GM23338 (cell line): ENCODE results near the gene PDRG1. TPM values are rescaled to one million over a fixed set of nuclear protein-coding genes. Genes with fewer than 3 reads are reported as not detected.

Experiments used
- ATAC-seq: fragments of 200-7000 bp; cut with Tn5 transposase; 3 replicates; pipeline ENCODE4 v1.9.1; 2020
- DNase-seq: peaks from one replicate; pipeline ENCODE4 v3.0.0-alpha.2; 2015; ENCODE audit warnings: low spot score
- H2AFZ ChIP-seq: fragments of 200-600 bp; sonication (generic); 2 replicates; pipeline ENCODE4 v1.8.0; 2016; ENCODE audit warnings: antibody characterized with exemption, mild to moderate bottlenecking, moderate library complexity
- H3F3A ChIP-seq: fragments of 200-600 bp; sonication (generic); replicated peaks from 2 replicates; pipeline ENCODE4 v1.8.0; 2017; ENCODE audit warnings: antibody characterized with exemption, mixed run types, low read depth
- H3K27ac ChIP-seq: fragments of 200-600 bp; sonication (generic); 2 replicates; pipeline ENCODE4 v1.6.1; 2016; ENCODE audit warnings: low read depth
- H3K27me3 ChIP-seq: fragments of 200-600 bp; sonication (generic); 2 replicates; pipeline ENCODE4 v1.8.0; 2016; ENCODE audit warnings: mild to moderate bottlenecking, mixed run types, moderate library complexity; ENCODE audit not compliant: insufficient read depth
- H3K36me3 ChIP-seq: fragments of 200-600 bp; sonication (generic); 2 replicates; pipeline ENCODE4 v1.8.0; 2016; ENCODE audit warnings: mild to moderate bottlenecking; ENCODE audit not compliant: insufficient read depth
- H3K4me1 ChIP-seq: fragments of 200-600 bp; sonication (generic); 2 replicates; pipeline ENCODE4 v1.8.0; 2016; ENCODE audit warnings: mild to moderate bottlenecking, moderate library complexity; ENCODE audit not compliant: insufficient read depth
- H3K4me2 ChIP-seq: fragments of 200-600 bp; sonication (generic); 2 replicates; pipeline ENCODE4 v1.7.1; 2017; ENCODE audit warnings: mixed run types
- H3K4me3 ChIP-seq: fragments of 200-600 bp; sonication (generic); 2 replicates; pipeline ENCODE4 v1.6.1; 2016; ENCODE audit warnings: mixed run types
- H3K79me2 ChIP-seq: fragments of 200-600 bp; sonication (generic); replicated peaks from 2 replicates; pipeline ENCODE4 v1.8.0; 2017; ENCODE audit warnings: mild to moderate bottlenecking; ENCODE audit not compliant: insufficient read depth
- H3K9me2 ChIP-seq: fragments of 200-600 bp; sonication (generic); 2 replicates; pipeline ENCODE4 v1.8.0; 2017; ENCODE audit not compliant: insufficient read depth
- H4K20me1 ChIP-seq: fragments of 200-600 bp; sonication (generic); replicated peaks from 2 replicates; pipeline ENCODE4 v1.8.0; 2017; ENCODE audit warnings: mild to moderate bottlenecking; ENCODE audit not compliant: insufficient read depth
- H3K27ac Mint-ChIP-seq: 2 replicates; pipeline ENCODE4 v1.8.0; 2020; ENCODE audit warnings: inconsistent platforms, mild to moderate bottlenecking, moderate library complexity, mixed read lengths
- H3K27me3 Mint-ChIP-seq: 3 replicates; pipeline ENCODE4 v1.8.0; 2022; ENCODE audit warnings: low read depth, mild to moderate bottlenecking, moderate library complexity, mixed read lengths, inconsistent platforms; ENCODE audit not compliant: insufficient read depth, poor library complexity
- H3K36me3 Mint-ChIP-seq: 3 replicates; pipeline ENCODE4 v1.8.0; 2021; ENCODE audit warnings: low read depth, mild to moderate bottlenecking, inconsistent platforms, moderate library complexity, mixed read lengths
- H3K4me1 Mint-ChIP-seq: 3 replicates; pipeline ENCODE4 v1.8.0; 2020; ENCODE audit warnings: mild to moderate bottlenecking, inconsistent platforms, mixed read lengths
- H3K4me3 Mint-ChIP-seq: 3 replicates; pipeline ENCODE4 v1.8.0; 2021; ENCODE audit warnings: moderate library complexity, mild to moderate bottlenecking, inconsistent platforms, mixed read lengths
- H3K9me3 Mint-ChIP-seq: 3 replicates; pipeline ENCODE4 v1.8.0; 2020; ENCODE audit warnings: moderate library complexity, mild to moderate bottlenecking, inconsistent platforms, mixed read lengths
- CREB1 ChIP-seq: fragments of 250-450 bp; sonication (Bioruptor Pico); IDR thresholded peaks from 2 replicates; pipeline ENCODE4 v1.5.0; 2020; ENCODE audit warnings: low read depth, mild to moderate bottlenecking, moderate library complexity
- EZH2 ChIP-seq: fragments of 200-600 bp; sonication (generic); IDR thresholded peaks from one replicate; pipeline ENCODE4 v1.8.0; 2017; ENCODE audit warnings: antibody characterized with exemption, mild to moderate bottlenecking, low read depth; ENCODE audit not compliant: unreplicated experiment
- EZH2phosphoT487 ChIP-seq: fragments of 200-600 bp; sonication (generic); IDR thresholded peaks from one replicate; pipeline ENCODE4 v1.8.1; 2018; ENCODE audit warnings: antibody characterized with exemption; ENCODE audit not compliant: unreplicated experiment
- JUNB ChIP-seq: IDR thresholded peaks from one replicate; pipeline ENCODE4 v1.6.1; 2016; ENCODE audit warnings: antibody characterized with exemption; ENCODE audit not compliant: unreplicated experiment
- NANOG ChIP-seq: IDR thresholded peaks from 2 replicates; pipeline ENCODE4 v1.6.1; 2016; ENCODE audit warnings: antibody characterized with exemption, borderline replicate concordance
- POLR2AphosphoS5 ChIP-seq: IDR thresholded peaks from 2 replicates; pipeline ENCODE4 v1.6.1; 2016; ENCODE audit warnings: antibody characterized with exemption, low read depth
- ZNF114 ChIP-seq: fragments of 250-450 bp; sonication (Bioruptor Pico); IDR thresholded peaks from 2 replicates; pipeline ENCODE4 v1.5.0; 2020; ENCODE audit warnings: mild to moderate bottlenecking, moderate library complexity
- ZNF331 ChIP-seq: fragments of 250-450 bp; sonication (Bioruptor Pico); IDR thresholded peaks from 2 replicates; pipeline ENCODE4 v1.5.0; 2020; ENCODE audit warnings: low read depth, mild to moderate bottlenecking, moderate library complexity
- polyA plus RNA-seq: library from polyadenylated mRNA; unstranded; fragments of >200 nt; fragmentation: Nextera tagmentation; extraction: Ambion mirVana; gene quantifications from 2 replicates; pipeline ENCODE4 v1.2.1, GENCODE V29; 2016
- total RNA-seq: library from RNA; depleted of rRNA; stranded (reverse); fragments of >200 nt; shearing (Covaris generic); gene quantifications from 2 replicates; pipeline ENCODE4 v1.2.3, GENCODE V29; 2014
- TF ChIP-seq, protein P1 (sequence below): fragments of 250-450 bp; sonication (Bioruptor Pico); IDR thresholded peaks from 2 replicates; pipeline ENCODE4 v1.5.0; 2020; ENCODE audit warnings: mild to moderate bottlenecking, moderate library complexity
- TF ChIP-seq, protein P2 (sequence below): IDR thresholded peaks from one replicate; pipeline ENCODE4 v1.6.1; 2018; ENCODE audit warnings: antibody characterized with exemption; ENCODE audit not compliant: unreplicated experiment
- TF ChIP-seq, protein P3 (sequence below): IDR thresholded peaks from 2 replicates; pipeline ENCODE4 v1.6.1; 2016; ENCODE audit warnings: antibody characterized with exemption

Gene PDRG1
- total and polyA plus RNA-seq, 2 experiments from 2014 or later: 10.5 to 27.8 TPM

DNA sequence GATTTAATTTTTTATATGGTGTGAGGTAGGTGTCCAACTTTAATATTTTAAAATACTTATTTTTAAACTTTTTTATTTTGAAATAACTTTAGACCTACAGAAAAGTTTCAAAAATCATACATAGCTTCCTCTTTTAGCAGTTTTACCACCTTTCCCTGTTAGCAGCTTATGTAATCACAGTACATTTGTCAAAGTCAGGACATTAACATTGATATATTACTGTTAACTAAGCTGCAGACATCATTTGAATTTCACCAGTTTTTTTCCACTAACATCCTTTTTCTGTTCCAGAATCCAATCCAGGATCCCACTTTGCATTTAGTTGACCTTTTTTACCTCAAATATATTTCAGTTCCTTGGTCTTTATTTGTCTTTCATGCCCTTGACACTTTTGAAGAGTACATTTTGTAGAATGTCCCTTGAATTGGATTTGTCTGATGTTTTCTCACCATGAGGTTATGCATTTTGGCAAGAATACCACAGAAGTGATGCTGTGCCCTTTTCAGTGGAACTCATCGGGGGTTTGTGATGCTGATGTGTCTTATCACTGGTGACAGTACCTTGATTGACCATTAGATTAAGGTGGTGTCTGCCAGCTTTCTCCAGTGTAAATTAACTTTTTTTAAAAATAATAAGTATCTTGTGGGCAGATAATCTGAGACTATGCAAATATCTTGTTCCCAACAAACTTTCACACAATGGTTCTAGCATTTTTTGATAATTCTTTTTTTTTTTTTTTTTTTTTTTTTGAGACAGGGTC lies 48.0 kb downstream of the PDRG1 start:
- H3K79me2 ChIP-seq: no peaks in the 10 kb centered on the region
- H3K4me3 ChIP-seq: no peak overlapping the region
- TF ChIP-seq NANOG (no peak), EZH2phosphoT487 (no peak), CREB1 (CRISPR knock-in tag) (no peak), EZH2 (no peak)
- TF ChIP-seq, protein P1, sequence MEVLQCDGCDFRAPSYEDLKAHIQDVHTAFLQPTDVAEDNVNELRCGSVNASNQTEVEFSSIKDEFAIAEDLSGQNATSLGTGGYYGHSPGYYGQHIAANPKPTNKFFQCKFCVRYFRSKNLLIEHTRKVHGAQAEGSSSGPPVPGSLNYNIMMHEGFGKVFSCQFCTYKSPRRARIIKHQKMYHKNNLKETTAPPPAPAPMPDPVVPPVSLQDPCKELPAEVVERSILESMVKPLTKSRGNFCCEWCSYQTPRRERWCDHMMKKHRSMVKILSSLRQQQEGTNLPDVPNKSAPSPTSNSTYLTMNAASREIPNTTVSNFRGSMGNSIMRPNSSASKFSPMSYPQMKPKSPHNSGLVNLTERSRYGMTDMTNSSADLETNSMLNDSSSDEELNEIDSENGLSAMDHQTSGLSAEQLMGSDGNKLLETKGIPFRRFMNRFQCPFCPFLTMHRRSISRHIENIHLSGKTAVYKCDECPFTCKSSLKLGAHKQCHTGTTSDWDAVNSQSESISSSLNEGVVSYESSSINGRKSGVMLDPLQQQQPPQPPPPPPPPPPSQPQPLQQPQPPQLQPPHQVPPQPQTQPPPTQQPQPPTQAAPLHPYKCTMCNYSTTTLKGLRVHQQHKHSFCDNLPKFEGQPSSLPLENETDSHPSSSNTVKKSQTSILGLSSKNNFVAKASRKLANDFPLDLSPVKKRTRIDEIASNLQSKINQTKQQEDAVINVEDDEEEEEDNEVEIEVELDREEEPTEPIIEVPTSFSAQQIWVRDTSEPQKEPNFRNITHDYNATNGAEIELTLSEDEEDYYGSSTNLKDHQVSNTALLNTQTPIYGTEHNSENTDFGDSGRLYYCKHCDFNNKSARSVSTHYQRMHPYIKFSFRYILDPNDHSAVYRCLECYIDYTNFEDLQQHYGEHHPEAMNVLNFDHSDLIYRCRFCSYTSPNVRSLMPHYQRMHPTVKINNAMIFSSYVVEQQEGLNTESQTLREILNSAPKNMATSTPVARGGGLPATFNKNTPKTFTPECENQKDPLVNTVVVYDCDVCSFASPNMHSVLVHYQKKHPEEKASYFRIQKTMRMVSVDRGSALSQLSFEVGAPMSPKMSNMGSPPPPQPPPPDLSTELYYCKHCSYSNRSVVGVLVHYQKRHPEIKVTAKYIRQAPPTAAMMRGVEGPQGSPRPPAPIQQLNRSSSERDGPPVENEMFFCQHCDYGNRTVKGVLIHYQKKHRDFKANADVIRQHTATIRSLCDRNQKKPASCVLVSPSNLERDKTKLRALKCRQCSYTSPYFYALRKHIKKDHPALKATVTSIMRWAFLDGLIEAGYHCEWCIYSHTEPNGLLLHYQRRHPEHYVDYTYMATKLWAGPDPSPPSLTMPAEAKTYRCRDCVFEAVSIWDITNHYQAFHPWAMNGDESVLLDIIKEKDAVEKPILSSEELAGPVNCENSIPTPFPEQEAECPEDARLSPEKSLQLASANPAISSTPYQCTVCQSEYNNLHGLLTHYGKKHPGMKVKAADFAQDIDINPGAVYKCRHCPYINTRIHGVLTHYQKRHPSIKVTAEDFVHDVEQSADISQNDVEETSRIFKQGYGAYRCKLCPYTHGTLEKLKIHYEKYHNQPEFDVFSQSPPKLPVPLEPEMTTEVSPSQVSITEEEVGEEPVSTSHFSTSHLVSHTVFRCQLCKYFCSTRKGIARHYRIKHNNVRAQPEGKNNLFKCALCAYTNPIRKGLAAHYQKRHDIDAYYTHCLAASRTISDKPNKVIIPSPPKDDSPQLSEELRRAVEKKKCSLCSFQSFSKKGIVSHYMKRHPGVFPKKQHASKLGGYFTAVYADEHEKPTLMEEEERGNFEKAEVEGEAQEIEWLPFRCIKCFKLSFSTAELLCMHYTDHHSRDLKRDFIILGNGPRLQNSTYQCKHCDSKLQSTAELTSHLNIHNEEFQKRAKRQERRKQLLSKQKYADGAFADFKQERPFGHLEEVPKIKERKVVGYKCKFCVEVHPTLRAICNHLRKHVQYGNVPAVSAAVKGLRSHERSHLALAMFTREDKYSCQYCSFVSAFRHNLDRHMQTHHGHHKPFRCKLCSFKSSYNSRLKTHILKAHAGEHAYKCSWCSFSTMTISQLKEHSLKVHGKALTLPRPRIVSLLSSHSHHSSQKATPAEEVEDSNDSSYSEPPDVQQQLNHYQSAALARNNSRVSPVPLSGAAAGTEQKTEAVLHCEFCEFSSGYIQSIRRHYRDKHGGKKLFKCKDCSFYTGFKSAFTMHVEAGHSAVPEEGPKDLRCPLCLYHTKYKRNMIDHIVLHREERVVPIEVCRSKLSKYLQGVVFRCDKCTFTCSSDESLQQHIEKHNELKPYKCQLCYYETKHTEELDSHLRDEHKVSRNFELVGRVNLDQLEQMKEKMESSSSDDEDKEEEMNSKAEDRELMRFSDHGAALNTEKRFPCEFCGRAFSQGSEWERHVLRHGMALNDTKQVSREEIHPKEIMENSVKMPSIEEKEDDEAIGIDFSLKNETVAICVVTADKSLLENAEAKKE (CRISPR knock-in tag): no peak
- peaks cover 10% of the 10 kb centered on the region for H3K4me1 Mint-ChIP-seq
- H3K27me3 Mint-ChIP-seq: no peaks in the 10 kb centered on the region
- H3K27ac Mint-ChIP-seq: no peak overlapping the region
- H3K4me3 Mint-ChIP-seq: no peak overlapping the region
- H4K20me1 ChIP-seq: no peaks in the 10 kb centered on the region
- no peak overlapping the region for H2AFZ ChIP-seq
- H3K27me3 ChIP-seq: no peaks in the 10 kb centered on the region
- peaks cover 46% of the 10 kb centered on the region for H3K9me3 Mint-ChIP-seq
- H3K36me3 ChIP-seq: no peaks in the 10 kb centered on the region
- DNase-seq: no peak
- peaks cover 12% of the 10 kb centered on the region for H3K4me1 ChIP-seq
- H3K9me2 ChIP-seq: peaks cover 8% of the 10 kb centered on the region; the same call in 1 of the 2 replicates
- no peak for ATAC-seq
- no peak overlapping the region for H3K27ac ChIP-seq
- H3K36me3 Mint-ChIP-seq: no peaks in the 10 kb centered on the region; the same call in 2 of the 3 replicates
- no peaks in the 10 kb centered on the region for H3F3A ChIP-seq
- no peak overlapping the region for H3K4me2 ChIP-seq

DNA sequence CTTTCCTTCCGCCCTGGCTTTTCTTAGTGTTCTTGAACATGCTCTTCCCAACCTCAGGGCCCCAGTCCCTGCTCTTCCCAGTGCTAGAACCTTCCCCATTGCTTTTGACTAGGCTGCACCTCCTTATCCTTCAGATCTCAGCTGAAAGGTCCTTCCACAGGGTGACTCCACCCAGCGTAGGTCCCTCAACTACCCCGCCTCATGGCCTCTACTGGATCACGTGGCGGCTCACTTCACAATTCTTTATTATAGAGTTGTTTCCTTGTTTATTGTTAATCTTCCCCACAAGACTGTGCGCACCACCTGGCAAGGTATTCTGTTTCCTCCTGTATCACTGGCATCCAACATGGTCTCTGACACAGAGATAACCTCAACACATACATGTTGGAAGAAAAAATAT lies 50.2 kb downstream of the PDRG1 start:
- Histone ChIP-seq H3F3A (no peaks in the 10 kb centered on the region), H4K20me1 (no peaks in the 10 kb centered on the region), H3K4me3 (no peak overlapping the region), H3K27ac (no peak overlapping the region), H3K9me2 (peaks cover 9% of the 10 kb centered on the region; the same call in 1 of the 2 replicates), H3K27me3 (no peaks in the 10 kb centered on the region), H2AFZ (no peak overlapping the region), H3K36me3 (no peaks in the 10 kb centered on the region), H3K4me1 (peaks cover 12% of the 10 kb centered on the region), H3K4me2 (no peak overlapping the region), H3K79me2 (no peaks in the 10 kb centered on the region)
- Mint-ChIP-seq H3K27me3 (peaks cover 5% of the 10 kb centered on the region), H3K9me3 (peaks cover 44% of the 10 kb centered on the region), H3K36me3 (no peaks in the 10 kb centered on the region), H3K27ac (no peak overlapping the region), H3K4me1 (peaks cover 13% of the 10 kb centered on the region), H3K4me3 (no peak overlapping the region)
- no peak for DNase-seq
- ATAC-seq: no peak
- TF ChIP-seq, protein P2, sequence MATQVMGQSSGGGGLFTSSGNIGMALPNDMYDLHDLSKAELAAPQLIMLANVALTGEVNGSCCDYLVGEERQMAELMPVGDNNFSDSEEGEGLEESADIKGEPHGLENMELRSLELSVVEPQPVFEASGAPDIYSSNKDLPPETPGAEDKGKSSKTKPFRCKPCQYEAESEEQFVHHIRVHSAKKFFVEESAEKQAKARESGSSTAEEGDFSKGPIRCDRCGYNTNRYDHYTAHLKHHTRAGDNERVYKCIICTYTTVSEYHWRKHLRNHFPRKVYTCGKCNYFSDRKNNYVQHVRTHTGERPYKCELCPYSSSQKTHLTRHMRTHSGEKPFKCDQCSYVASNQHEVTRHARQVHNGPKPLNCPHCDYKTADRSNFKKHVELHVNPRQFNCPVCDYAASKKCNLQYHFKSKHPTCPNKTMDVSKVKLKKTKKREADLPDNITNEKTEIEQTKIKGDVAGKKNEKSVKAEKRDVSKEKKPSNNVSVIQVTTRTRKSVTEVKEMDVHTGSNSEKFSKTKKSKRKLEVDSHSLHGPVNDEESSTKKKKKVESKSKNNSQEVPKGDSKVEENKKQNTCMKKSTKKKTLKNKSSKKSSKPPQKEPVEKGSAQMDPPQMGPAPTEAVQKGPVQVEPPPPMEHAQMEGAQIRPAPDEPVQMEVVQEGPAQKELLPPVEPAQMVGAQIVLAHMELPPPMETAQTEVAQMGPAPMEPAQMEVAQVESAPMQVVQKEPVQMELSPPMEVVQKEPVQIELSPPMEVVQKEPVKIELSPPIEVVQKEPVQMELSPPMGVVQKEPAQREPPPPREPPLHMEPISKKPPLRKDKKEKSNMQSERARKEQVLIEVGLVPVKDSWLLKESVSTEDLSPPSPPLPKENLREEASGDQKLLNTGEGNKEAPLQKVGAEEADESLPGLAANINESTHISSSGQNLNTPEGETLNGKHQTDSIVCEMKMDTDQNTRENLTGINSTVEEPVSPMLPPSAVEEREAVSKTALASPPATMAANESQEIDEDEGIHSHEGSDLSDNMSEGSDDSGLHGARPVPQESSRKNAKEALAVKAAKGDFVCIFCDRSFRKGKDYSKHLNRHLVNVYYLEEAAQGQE: no peak
- TF ChIP-seq POLR2AphosphoS5 (no peak), JUNB (no peak), ZNF114 (CRISPR knock-in tag) (no peak), ZNF331 (CRISPR knock-in tag) (no peak), EZH2phosphoT487 (no peak)
- TF ChIP-seq, protein P3, sequence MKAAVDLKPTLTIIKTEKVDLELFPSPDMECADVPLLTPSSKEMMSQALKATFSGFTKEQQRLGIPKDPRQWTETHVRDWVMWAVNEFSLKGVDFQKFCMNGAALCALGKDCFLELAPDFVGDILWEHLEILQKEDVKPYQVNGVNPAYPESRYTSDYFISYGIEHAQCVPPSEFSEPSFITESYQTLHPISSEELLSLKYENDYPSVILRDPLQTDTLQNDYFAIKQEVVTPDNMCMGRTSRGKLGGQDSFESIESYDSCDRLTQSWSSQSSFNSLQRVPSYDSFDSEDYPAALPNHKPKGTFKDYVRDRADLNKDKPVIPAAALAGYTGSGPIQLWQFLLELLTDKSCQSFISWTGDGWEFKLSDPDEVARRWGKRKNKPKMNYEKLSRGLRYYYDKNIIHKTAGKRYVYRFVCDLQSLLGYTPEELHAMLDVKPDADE: no peak
